GM12872 (cell line): Measurements from ENCODE around the gene TRAF5.

Experiments
- CTCF ChIP-seq: IDR thresholded peaks from 3 replicates; pipeline ENCODE4 v1.5.1; 2011; ENCODE audit warnings: low read depth, mild to moderate bottlenecking, low read length, moderate library complexity; ENCODE audit not compliant: insufficient read depth

TRAF5 gene

GRCh38 chr1:211382714-211383480 lies 56.3 kb downstream of the TRAF5 start:
- no peak for TF ChIP-seq CTCF

GRCh38 chr1:211384524-211384923 lies 57.9 kb downstream of the TRAF5 start:
- no peak for TF ChIP-seq CTCF

GRCh38 chr1:211386921-211387320 lies 60.3 kb downstream of the TRAF5 start:
- no peak for TF ChIP-seq CTCF

- TF ChIP-seq CTCF = no peak
Measured at GRCh38 chr1:211393203-211393602, 66.6 kb downstream of the TRAF5 start.

- TF ChIP-seq CTCF = no peak
Measured at GRCh38 chr1:211411639-211412038, 85.0 kb downstream of the TRAF5 start.

- TF ChIP-seq CTCF = no peak
Measured at GRCh38 chr1:211415700-211416099, 89.1 kb downstream of the TRAF5 start.

GRCh38 chr1:211416246-211416627 lies 89.6 kb downstream of the TRAF5 start:
- peak; percentile 13; the same call in 1 of the 3 replicates for TF ChIP-seq CTCF
